Measurements from ENCODE around the gene BMP6.

DNA sequence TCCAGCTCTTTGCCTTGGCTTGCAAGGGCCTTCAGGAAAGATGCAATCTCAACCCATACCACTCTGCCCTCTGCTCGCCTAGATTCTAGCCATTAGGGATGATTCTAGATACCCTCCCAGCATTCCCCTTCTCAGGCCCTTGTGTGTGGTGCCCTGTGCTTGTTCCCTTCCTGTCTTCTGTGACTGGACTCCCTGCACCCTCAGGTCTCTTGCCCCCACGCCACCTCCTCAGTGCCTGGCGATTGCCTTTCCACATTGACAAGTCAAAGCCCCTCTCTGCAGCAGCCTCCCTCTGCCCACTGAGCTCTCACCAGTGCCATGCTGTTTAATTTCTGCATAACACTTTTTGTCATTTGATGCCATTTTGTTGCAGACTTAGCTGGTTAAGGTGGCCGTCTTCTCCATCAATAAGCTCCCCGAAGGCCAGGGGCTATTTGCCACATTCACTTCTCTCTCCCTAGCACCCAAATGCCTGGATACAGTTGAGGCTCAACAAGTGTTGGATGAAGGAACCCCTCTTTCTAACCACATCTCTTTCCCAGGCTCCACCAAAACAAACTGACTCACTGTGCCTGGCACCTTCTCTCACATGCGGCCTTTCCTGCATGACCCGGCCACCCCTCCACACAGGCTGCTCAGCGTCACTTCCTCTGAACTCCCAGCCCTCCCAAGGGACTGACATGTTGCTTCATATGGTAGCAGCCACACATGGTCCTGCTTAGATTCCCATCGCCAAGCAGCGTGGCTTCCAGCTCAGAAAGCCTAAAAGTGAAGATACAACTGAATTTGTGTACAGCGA is 189.3 kb downstream of the BMP6 start:
- TF ChIP-seq GATA3 (IDR thresholded peaks at IDR 0.05; ENCODE audit: low read depth, low read length) (no peak), GATA2 (IDR thresholded peaks at IDR 0.05; ENCODE audit: low read depth, low read length) (no peak)

Data from SH-SY5Y (cell line).